Mesendoderm (in vitro differentiated cells): Measurements from ENCODE around the gene TRPV4.
A peak's percentile ranks its signal among the peaks of the same experiment; 100 is the strongest.

Source experiments
- DNase-seq: peaks from one replicate; pipeline ENCODE4 v3.0.0; 2013
- H2AK5ac ChIP-seq: 2 replicates; pipeline ENCODE4 v1.6.1; 2013; ENCODE audit warnings: low read length, inconsistent platforms
- H2BK120ac ChIP-seq: 2 replicates; pipeline ENCODE4 v1.6.1; 2013; ENCODE audit warnings: low read depth, mild to moderate bottlenecking, low read length, moderate library complexity, mixed read lengths
- H2BK15ac ChIP-seq: replicated peaks from 2 replicates; pipeline ENCODE4 v1.6.1; 2013; ENCODE audit warnings: low read depth, mild to moderate bottlenecking, moderate library complexity
- H2BK5ac ChIP-seq: 2 replicates; pipeline ENCODE4 v1.6.1; 2013; ENCODE audit warnings: low read length, inconsistent platforms
- H3K18ac ChIP-seq: 2 replicates; pipeline ENCODE4 v1.6.1; 2013; ENCODE audit warnings: mild to moderate bottlenecking, low read length, mixed read lengths
- H3K23ac ChIP-seq: one replicate; pipeline ENCODE4 v1.6.1; 2013; ENCODE audit warnings: low read length
- H3K27ac ChIP-seq: 2 replicates; pipeline ENCODE4 v1.5.1; 2013; ENCODE audit warnings: low read depth, mild to moderate bottlenecking, inconsistent platforms, low read length, moderate library complexity
- H3K27me3 ChIP-seq: 2 replicates; pipeline ENCODE4 v1.6.1; 2013; ENCODE audit warnings: low read length, control low read depth, mild to moderate bottlenecking, inconsistent platforms; ENCODE audit not compliant: insufficient read depth, poor library complexity
- H3K36me3 ChIP-seq: 2 replicates; pipeline ENCODE4 v1.6.1; 2013; ENCODE audit warnings: low read length, inconsistent platforms; ENCODE audit not compliant: control insufficient read depth, insufficient read depth
- H3K4ac ChIP-seq: one replicate; pipeline ENCODE4 v1.6.1; 2013; ENCODE audit warnings: low read depth, mild to moderate bottlenecking, low read length, moderate library complexity
- H3K4me1 ChIP-seq: 2 replicates; pipeline ENCODE4 v1.6.1; 2013; ENCODE audit warnings: low read depth, low read length, inconsistent platforms; ENCODE audit not compliant: control insufficient read depth
- H3K4me2 ChIP-seq: 2 replicates; pipeline ENCODE4 v1.6.1; 2013; ENCODE audit warnings: low read length
- H3K4me3 ChIP-seq: 2 replicates; pipeline ENCODE4 v1.5.1; 2013; ENCODE audit warnings: mild to moderate bottlenecking, low read length
- H3K56ac ChIP-seq: one replicate; pipeline ENCODE4 v1.6.1; 2013; ENCODE audit warnings: low read length
- H3K79me1 ChIP-seq: 2 replicates; pipeline ENCODE4 v1.6.1; 2013; ENCODE audit warnings: low read length, inconsistent platforms
- H3K79me2 ChIP-seq: 2 replicates; pipeline ENCODE4 v1.6.1; 2013; ENCODE audit warnings: mild to moderate bottlenecking, low read length; ENCODE audit not compliant: control insufficient read depth, insufficient read depth
- H3K9ac ChIP-seq: 2 replicates; pipeline ENCODE4 v1.6.1; 2013; ENCODE audit warnings: low read length, inconsistent platforms
- H4K5ac ChIP-seq: one replicate; pipeline ENCODE4 v1.6.1; 2013; ENCODE audit warnings: low read length
- H4K8ac ChIP-seq: one replicate; pipeline ENCODE4 v1.6.1; 2013; ENCODE audit warnings: low read depth, mild to moderate bottlenecking, control low read depth, low read length, moderate library complexity
- WGBS: extraction: QIAGEN DNeasy Blood & Tissue Kit; methylation state at CpG from one replicate; pipeline ENCODE4 v1.1.7; 2013; ENCODE audit warnings: low lambda C conversion rate, missing lambda C conversion rate; ENCODE audit not compliant: insufficient coverage; ENCODE audit errors: extremely low coverage; 5-methylcytosine and 5-hydroxymethylcytosine counted together

Gene TRPV4

DNA sequence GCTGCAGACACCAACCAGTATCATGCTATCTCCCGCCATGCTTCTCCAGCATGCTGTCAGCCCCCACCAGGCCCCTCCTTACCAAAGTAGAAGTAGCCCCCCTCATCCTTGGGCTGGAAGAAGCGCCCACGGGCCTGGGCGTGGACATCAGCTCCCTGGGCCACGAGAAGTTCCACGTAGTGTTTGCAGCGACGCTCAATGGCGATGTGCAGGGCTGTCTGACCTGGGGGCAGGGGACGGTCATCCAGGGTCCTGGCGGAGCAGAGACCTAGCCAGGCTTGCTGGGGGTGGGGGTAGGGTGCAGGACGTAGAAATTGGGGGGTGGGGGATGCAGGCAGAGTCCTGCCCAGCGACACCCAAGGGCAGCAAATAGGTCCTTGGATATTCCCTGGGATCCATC lies 32.7 kb downstream of the TRPV4 start:
- Histone ChIP-seq H4K8ac (no peak overlapping the region), H3K4me3 (no peak overlapping the region), H2BK15ac (no peak overlapping the region), H3K27me3 (no peaks in the 10 kb centered on the region), H3K56ac (no peak overlapping the region), H3K79me2 (no peaks in the 10 kb centered on the region), H2BK120ac (no peak overlapping the region), H3K23ac (no peak overlapping the region), H3K79me1 (no peaks in the 10 kb centered on the region), H3K4ac (no peak overlapping the region), H3K4me1 (no peaks in the 10 kb centered on the region), H3K18ac (no peak overlapping the region), H3K36me3 (no peaks in the 10 kb centered on the region), H3K9ac (no peak overlapping the region), H2BK5ac (no peak overlapping the region), H2AK5ac (no peak overlapping the region), H4K5ac (no peak overlapping the region), H3K4me2 (no peak overlapping the region), H3K27ac (no peak overlapping the region)
- WGBS = no CpG with 5 or more reads among the region's 13 CpGs
- no peak for DNase-seq

DNA sequence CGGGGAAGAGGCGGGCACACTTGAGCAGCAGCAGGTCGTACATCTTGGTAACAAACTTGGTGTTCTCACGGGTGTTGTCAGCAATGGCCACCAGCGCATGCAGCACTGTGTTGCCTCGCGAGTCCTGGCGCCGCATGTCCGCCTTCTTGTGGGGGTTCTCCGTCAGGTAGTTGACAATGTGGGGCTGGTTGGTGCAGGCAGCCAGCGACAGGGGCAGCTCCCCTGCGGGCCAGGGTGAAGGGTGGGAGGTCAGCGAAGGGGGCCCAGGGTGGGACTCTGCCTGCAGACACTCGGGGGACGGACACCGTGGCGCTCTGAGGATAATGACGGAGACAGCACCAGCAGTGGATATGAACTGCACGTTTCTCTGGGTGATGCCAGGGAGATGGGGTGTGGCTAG lies 34.5 kb downstream of the TRPV4 start:
- no peaks in the 10 kb centered on the region for H3K27me3 ChIP-seq
- no peak overlapping the region for H3K4ac ChIP-seq
- no peaks in the 10 kb centered on the region for H3K36me3 ChIP-seq
- no peak overlapping the region for H2AK5ac ChIP-seq
- H3K18ac ChIP-seq = no peak overlapping the region
- no peak overlapping the region for H3K23ac ChIP-seq
- no CpG with 5 or more reads among the region's 20 CpGs for WGBS
- no peaks in the 10 kb centered on the region for H3K79me2 ChIP-seq
- no peak overlapping the region for H2BK5ac ChIP-seq
- H3K4me3 ChIP-seq = no peak overlapping the region
- H2BK120ac ChIP-seq = no peak overlapping the region
- H3K4me2 ChIP-seq = no peak overlapping the region
- H3K4me1 ChIP-seq = no peaks in the 10 kb centered on the region
- H4K8ac ChIP-seq = no peak overlapping the region
- no peak overlapping the region for H3K27ac ChIP-seq
- no peak overlapping the region for H3K9ac ChIP-seq
- no peaks in the 10 kb centered on the region for H3K79me1 ChIP-seq
- H4K5ac ChIP-seq = no peak overlapping the region
- no peak for DNase-seq
- no peak overlapping the region for H3K56ac ChIP-seq
- H2BK15ac ChIP-seq = no peak overlapping the region

DNA sequence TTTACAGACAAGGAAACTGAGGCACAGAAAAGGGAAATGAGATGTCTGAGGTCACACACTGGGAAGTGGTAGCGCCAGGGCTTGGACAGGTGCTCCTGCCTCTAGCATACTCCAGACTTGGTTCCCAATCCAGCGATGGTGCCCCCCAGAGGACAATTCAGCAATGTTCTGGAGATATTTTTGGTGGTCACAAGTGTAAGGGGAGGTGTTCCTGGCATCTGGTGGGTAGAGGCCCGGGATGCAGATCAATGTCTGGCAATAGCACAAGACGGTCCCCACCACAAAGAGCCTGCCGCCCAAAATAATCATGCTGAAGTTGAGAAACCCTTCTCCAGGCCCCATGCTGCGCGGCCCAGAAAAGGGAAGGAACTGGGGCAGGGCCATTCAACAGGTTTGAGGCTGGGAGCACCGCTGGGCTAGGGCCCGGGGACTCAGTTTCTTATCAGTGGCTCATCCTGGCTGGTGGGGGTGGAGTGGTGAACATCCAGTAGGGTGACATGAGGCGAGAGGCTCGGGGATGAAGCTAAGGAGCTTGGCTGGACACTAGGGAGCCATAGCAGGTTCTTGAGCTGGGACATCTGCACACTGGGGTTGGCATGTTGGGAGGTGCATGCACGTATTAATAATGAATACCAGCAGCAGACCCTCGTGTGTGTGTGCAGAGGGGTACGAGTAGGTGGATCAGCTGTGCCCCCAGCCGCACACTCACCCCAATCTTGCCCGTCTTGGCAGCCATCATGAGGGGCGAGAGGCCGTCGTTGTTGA lies 35.1 kb downstream of the TRPV4 start:
- H3K79me1 ChIP-seq = no peaks in the 10 kb centered on the region
- DNase-seq = peak; percentile 56

GRCh38 chr12:109796057-109796456 lies 37.1 kb downstream of the TRPV4 start:
- no peak overlapping the region for H4K5ac ChIP-seq
- H3K27ac ChIP-seq = no peak overlapping the region

More for the DNA sequence above, 35.1 kb downstream of the TRPV4 start:
- Histone ChIP-seq H3K4me3 (no peak overlapping the region), H2BK15ac (no peak overlapping the region), H3K4ac (no peak overlapping the region), H2BK5ac (no peak overlapping the region), H3K27me3 (no peaks in the 10 kb centered on the region), H3K79me2 (no peaks in the 10 kb centered on the region), H3K56ac (no peak overlapping the region), H3K4me2 (no peak overlapping the region), H4K5ac (no peak overlapping the region), H2BK120ac (no peak overlapping the region), H3K27ac (no peak overlapping the region), H4K8ac (no peak overlapping the region), H3K9ac (no peak overlapping the region), H3K18ac (no peak overlapping the region), H3K4me1 (no peaks in the 10 kb centered on the region), H2AK5ac (no peak overlapping the region), H3K36me3 (no peaks in the 10 kb centered on the region), H3K23ac (no peak overlapping the region)
- WGBS = no CpG with 5 or more reads among the region's 19 CpGs

GRCh38 chr12:109795023-109795422 lies 38.2 kb downstream of the TRPV4 start:
- H3K4me2 ChIP-seq = no peak overlapping the region
- H3K27me3 ChIP-seq = no peaks in the 10 kb centered on the region
- no CpG with 5 or more reads among the region's 2 CpGs for WGBS
- no peak overlapping the region for H3K4me3 ChIP-seq
- DNase-seq = no peak
- H4K5ac ChIP-seq = no peak overlapping the region
- no peak overlapping the region for H2BK5ac ChIP-seq
- no peak overlapping the region for H3K18ac ChIP-seq
- no peak overlapping the region for H3K9ac ChIP-seq
- H3K36me3 ChIP-seq = no peaks in the 10 kb centered on the region
- H4K8ac ChIP-seq = no peak overlapping the region
- no peaks in the 10 kb centered on the region for H3K4me1 ChIP-seq
- no peaks in the 10 kb centered on the region for H3K79me1 ChIP-seq
- no peak overlapping the region for H3K23ac ChIP-seq
- no peaks in the 10 kb centered on the region for H3K79me2 ChIP-seq
- no peak overlapping the region for H3K4ac ChIP-seq
- H3K27ac ChIP-seq = no peak overlapping the region
- H2BK15ac ChIP-seq = no peak overlapping the region
- no peak overlapping the region for H3K56ac ChIP-seq
- no peak overlapping the region for H2BK120ac ChIP-seq
- H2AK5ac ChIP-seq = no peak overlapping the region

More at GRCh38 chr12:109796057-109796456, 37.1 kb downstream of the TRPV4 start:
- Histone ChIP-seq H3K4me1 (no peaks in the 10 kb centered on the region), H3K79me1 (no peaks in the 10 kb centered on the region), H3K4ac (no peak overlapping the region), H3K27me3 (no peaks in the 10 kb centered on the region), H3K9ac (no peak overlapping the region), H3K56ac (no peak overlapping the region), H2AK5ac (no peak overlapping the region), H3K4me3 (no peak overlapping the region), H3K23ac (no peak overlapping the region), H2BK120ac (no peak overlapping the region), H2BK15ac (no peak overlapping the region), H3K18ac (no peak overlapping the region), H2BK5ac (no peak overlapping the region), H3K79me2 (no peaks in the 10 kb centered on the region), H3K36me3 (no peaks in the 10 kb centered on the region), H4K8ac (no peak overlapping the region), H3K4me2 (no peak overlapping the region)
- no peak for DNase-seq
- WGBS = no CpG with 5 or more reads among the region's 2 CpGs
